ENCODE measurements around the gene ERBB4.

Gene ERBB4

GRCh38 chr2:212299333-212299732 is 239.3 kb downstream of the ERBB4 start:
- no peak overlapping the region for H3K23ac ChIP-seq (ENCODE audit: low read depth, low read length, poor library complexity)
- H3K9me3 ChIP-seq (replicated peaks in 1 of 2; ENCODE audit: control insufficient read depth in 2 of 2, insufficient read depth in 1 of 2, low read depth in 1 of 2, low read length in 2 of 2), result no peaks in the 10 kb centered on the region
- H2BK12ac ChIP-seq (ENCODE audit: low read length), result no peak overlapping the region
- no peak overlapping the region for H2BK15ac ChIP-seq (ENCODE audit: low read length)
- H3K14ac ChIP-seq (ENCODE audit: low read length), result no peak overlapping the region
- H4K8ac ChIP-seq (ENCODE audit: low read depth, low read length), result no peak overlapping the region
- no peak overlapping the region for H2AK5ac ChIP-seq (ENCODE audit: low read depth, low read length)
- H3K4me2 ChIP-seq (ENCODE audit: insufficient read depth, low read length, poor library complexity, severe bottlenecking), result no peak overlapping the region
- no peak overlapping the region for H2AFZ ChIP-seq (ENCODE audit: low read length)
- no peak overlapping the region for H3K4me3 ChIP-seq (ENCODE audit: low read length in 2 of 2)
- no peak for DNase-seq (ENCODE audit: low spot score)
- WGBS, 2 donors (ENCODE audit: extremely low coverage in 2 of 2, insufficient read length in 2 of 2, insufficient replicate concordance in 1 of 2), result no CpG with 5 or more reads among the region's 3 CpGs
- no peaks in the 10 kb centered on the region for H3K36me3 ChIP-seq (replicated peaks in 1 of 2; ENCODE audit: control insufficient read depth in 2 of 2, insufficient read depth in 2 of 2, low read length in 2 of 2)
- no peak overlapping the region for H3K18ac ChIP-seq (ENCODE audit: low read length)
- no peaks in the 10 kb centered on the region for H3K79me1 ChIP-seq (ENCODE audit: low read depth, low read length)
- H2BK120ac ChIP-seq (ENCODE audit: low read depth, low read length), result no peak overlapping the region
- no peak overlapping the region for H3K9ac ChIP-seq (ENCODE audit: low read depth, low read length, poor library complexity)
- H3K4me1 ChIP-seq (ENCODE audit: control insufficient read depth in 2 of 2, insufficient read depth in 1 of 2, low read depth in 1 of 2, low read length in 2 of 2), result no peaks in the 10 kb centered on the region
- no peak overlapping the region for H3K4ac ChIP-seq (ENCODE audit: low read length)
- no peaks in the 10 kb centered on the region for H3K27me3 ChIP-seq (ENCODE audit: control insufficient read depth in 3 of 3, insufficient read depth in 3 of 3, low read depth in 1 of 3, low read length in 3 of 3)
- no peak overlapping the region for H2BK5ac ChIP-seq (ENCODE audit: low read length)
- no peak overlapping the region for H4K91ac ChIP-seq (ENCODE audit: low read depth, low read length, poor library complexity)
- no peak overlapping the region for H3K27ac ChIP-seq (replicated peaks; ENCODE audit: low read length)

- no peaks in the 10 kb centered on the region for H3K27me3 ChIP-seq (ENCODE audit: control insufficient read depth in 3 of 3, insufficient read depth in 3 of 3, low read depth in 1 of 3, low read length in 3 of 3)
- no peak overlapping the region for H2BK5ac ChIP-seq (ENCODE audit: low read length)
- no peak overlapping the region for H3K9ac ChIP-seq (ENCODE audit: low read depth, low read length, poor library complexity)
- no peaks in the 10 kb centered on the region for H3K79me1 ChIP-seq (ENCODE audit: low read depth, low read length)
- no peak overlapping the region for H3K14ac ChIP-seq (ENCODE audit: low read length)
- no peak for DNase-seq (ENCODE audit: low spot score)
- H4K8ac ChIP-seq (ENCODE audit: low read depth, low read length), result no peak overlapping the region
- H3K4ac ChIP-seq (ENCODE audit: low read length), result no peak overlapping the region
- WGBS, 2 donors (ENCODE audit: extremely low coverage in 2 of 2, insufficient read length in 2 of 2, insufficient replicate concordance in 1 of 2), result no CpG with 5 or more reads among the region's 3 CpGs
- no peak overlapping the region for H3K27ac ChIP-seq (replicated peaks; ENCODE audit: low read length)
- H2BK12ac ChIP-seq (ENCODE audit: low read length), result no peak overlapping the region
- no peaks in the 10 kb centered on the region for H3K9me3 ChIP-seq (replicated peaks in 1 of 2; ENCODE audit: control insufficient read depth in 2 of 2, insufficient read depth in 1 of 2, low read depth in 1 of 2, low read length in 2 of 2)
- no peak overlapping the region for H2AFZ ChIP-seq (ENCODE audit: low read length)
- no peaks in the 10 kb centered on the region for H3K36me3 ChIP-seq (replicated peaks in 1 of 2; ENCODE audit: control insufficient read depth in 2 of 2, insufficient read depth in 2 of 2, low read length in 2 of 2)
- H2AK5ac ChIP-seq (ENCODE audit: low read depth, low read length), result no peak overlapping the region
- H3K4me1 ChIP-seq (ENCODE audit: control insufficient read depth in 2 of 2, insufficient read depth in 1 of 2, low read depth in 1 of 2, low read length in 2 of 2), result no peaks in the 10 kb centered on the region
- no peak overlapping the region for H3K23ac ChIP-seq (ENCODE audit: low read depth, low read length, poor library complexity)
- no peak overlapping the region for H3K4me3 ChIP-seq (ENCODE audit: low read length in 2 of 2)
- no peak overlapping the region for H2BK15ac ChIP-seq (ENCODE audit: low read length)
- H2BK120ac ChIP-seq (ENCODE audit: low read depth, low read length), result no peak overlapping the region
- no peak overlapping the region for H3K18ac ChIP-seq (ENCODE audit: low read length)
- H3K4me2 ChIP-seq (ENCODE audit: insufficient read depth, low read length, poor library complexity, severe bottlenecking), result no peak overlapping the region
- H4K91ac ChIP-seq (ENCODE audit: low read depth, low read length, poor library complexity), result no peak overlapping the region
Observed at GRCh38 chr2:212295571-212295970, 243.0 kb downstream of the ERBB4 start.

- H2AK5ac ChIP-seq (ENCODE audit: low read depth, low read length), result no peak overlapping the region
- no peak overlapping the region for H4K91ac ChIP-seq (ENCODE audit: low read depth, low read length, poor library complexity)
- no peak overlapping the region for H3K18ac ChIP-seq (ENCODE audit: low read length)
- H3K4ac ChIP-seq (ENCODE audit: low read length), result no peak overlapping the region
- H3K4me2 ChIP-seq (ENCODE audit: insufficient read depth, low read length, poor library complexity, severe bottlenecking), result no peak overlapping the region
- no CpG with 5 or more reads among the region's 2 CpGs for WGBS, 2 donors (ENCODE audit: extremely low coverage in 2 of 2, insufficient read length in 2 of 2, insufficient replicate concordance in 1 of 2)
- H3K79me1 ChIP-seq (ENCODE audit: low read depth, low read length), result no peaks in the 10 kb centered on the region
- no peak overlapping the region for H4K8ac ChIP-seq (ENCODE audit: low read depth, low read length)
- no peaks in the 10 kb centered on the region for H3K9me3 ChIP-seq (replicated peaks in 1 of 2; ENCODE audit: control insufficient read depth in 2 of 2, insufficient read depth in 1 of 2, low read depth in 1 of 2, low read length in 2 of 2)
- H2BK15ac ChIP-seq (ENCODE audit: low read length), result no peak overlapping the region
- H2AFZ ChIP-seq (ENCODE audit: low read length), result no peak overlapping the region
- no peak overlapping the region for H3K27ac ChIP-seq (replicated peaks; ENCODE audit: low read length)
- H2BK5ac ChIP-seq (ENCODE audit: low read length), result no peak overlapping the region
- H3K14ac ChIP-seq (ENCODE audit: low read length), result no peak overlapping the region
- no peaks in the 10 kb centered on the region for H3K36me3 ChIP-seq (replicated peaks in 1 of 2; ENCODE audit: control insufficient read depth in 2 of 2, insufficient read depth in 2 of 2, low read length in 2 of 2)
- no peak overlapping the region for H3K9ac ChIP-seq (ENCODE audit: low read depth, low read length, poor library complexity)
- no peak overlapping the region for H3K4me3 ChIP-seq (ENCODE audit: low read length in 2 of 2)
- no peak overlapping the region for H2BK120ac ChIP-seq (ENCODE audit: low read depth, low read length)
- H3K23ac ChIP-seq (ENCODE audit: low read depth, low read length, poor library complexity), result no peak overlapping the region
- no peaks in the 10 kb centered on the region for H3K4me1 ChIP-seq (ENCODE audit: control insufficient read depth in 2 of 2, insufficient read depth in 1 of 2, low read depth in 1 of 2, low read length in 2 of 2)
- no peak overlapping the region for H2BK12ac ChIP-seq (ENCODE audit: low read length)
- DNase-seq (ENCODE audit: low spot score), result no peak
- no peaks in the 10 kb centered on the region for H3K27me3 ChIP-seq (ENCODE audit: control insufficient read depth in 3 of 3, insufficient read depth in 3 of 3, low read depth in 1 of 3, low read length in 3 of 3)
Observed at GRCh38 chr2:212294816-212295215, 243.8 kb downstream of the ERBB4 start.

GRCh38 chr2:212289301-212289700 is 249.3 kb downstream of the ERBB4 start:
- Histone ChIP-seq H3K9me3 (replicated peaks in 1 of 2; ENCODE audit: control insufficient read depth in 2 of 2, insufficient read depth in 1 of 2, low read depth in 1 of 2, low read length in 2 of 2) (no peaks in the 10 kb centered on the region), H3K27ac (replicated peaks; ENCODE audit: low read length) (no peak overlapping the region), H4K8ac (ENCODE audit: low read depth, low read length) (no peak overlapping the region), H3K36me3 (replicated peaks in 1 of 2; ENCODE audit: control insufficient read depth in 2 of 2, insufficient read depth in 2 of 2, low read length in 2 of 2) (no peaks in the 10 kb centered on the region), H3K23ac (ENCODE audit: low read depth, low read length, poor library complexity) (no peak overlapping the region), H3K4me1 (ENCODE audit: control insufficient read depth in 2 of 2, insufficient read depth in 1 of 2, low read depth in 1 of 2, low read length in 2 of 2) (peaks cover 0 to 5% of the 10 kb centered on the region in 2 donors), H2BK15ac (ENCODE audit: low read length) (no peak overlapping the region), H3K4ac (ENCODE audit: low read length) (no peak overlapping the region), H4K91ac (ENCODE audit: low read depth, low read length, poor library complexity) (no peak overlapping the region), H3K79me1 (ENCODE audit: low read depth, low read length) (no peaks in the 10 kb centered on the region), H2AK5ac (ENCODE audit: low read depth, low read length) (no peak overlapping the region), H3K27me3 (ENCODE audit: control insufficient read depth in 3 of 3, insufficient read depth in 3 of 3, low read depth in 1 of 3, low read length in 3 of 3) (no peaks in the 10 kb centered on the region), H3K18ac (ENCODE audit: low read length) (no peak overlapping the region), H3K4me2 (ENCODE audit: insufficient read depth, low read length, poor library complexity, severe bottlenecking) (no peak overlapping the region), H3K9ac (ENCODE audit: low read depth, low read length, poor library complexity) (no peak overlapping the region), H2BK120ac (ENCODE audit: low read depth, low read length) (no peak overlapping the region), H3K14ac (ENCODE audit: low read length) (no peak overlapping the region), H3K4me3 (ENCODE audit: low read length in 2 of 2) (no peak overlapping the region), H2AFZ (ENCODE audit: low read length) (no peak overlapping the region), H2BK5ac (ENCODE audit: low read length) (no peak overlapping the region), H2BK12ac (ENCODE audit: low read length) (no peak overlapping the region)
- no peak for DNase-seq (ENCODE audit: low spot score)

Data from neuronal stem cell (in vitro differentiated cells).